ENCODE measurements around the gene DLG2.

- TF ChIP-seq, protein P1, sequence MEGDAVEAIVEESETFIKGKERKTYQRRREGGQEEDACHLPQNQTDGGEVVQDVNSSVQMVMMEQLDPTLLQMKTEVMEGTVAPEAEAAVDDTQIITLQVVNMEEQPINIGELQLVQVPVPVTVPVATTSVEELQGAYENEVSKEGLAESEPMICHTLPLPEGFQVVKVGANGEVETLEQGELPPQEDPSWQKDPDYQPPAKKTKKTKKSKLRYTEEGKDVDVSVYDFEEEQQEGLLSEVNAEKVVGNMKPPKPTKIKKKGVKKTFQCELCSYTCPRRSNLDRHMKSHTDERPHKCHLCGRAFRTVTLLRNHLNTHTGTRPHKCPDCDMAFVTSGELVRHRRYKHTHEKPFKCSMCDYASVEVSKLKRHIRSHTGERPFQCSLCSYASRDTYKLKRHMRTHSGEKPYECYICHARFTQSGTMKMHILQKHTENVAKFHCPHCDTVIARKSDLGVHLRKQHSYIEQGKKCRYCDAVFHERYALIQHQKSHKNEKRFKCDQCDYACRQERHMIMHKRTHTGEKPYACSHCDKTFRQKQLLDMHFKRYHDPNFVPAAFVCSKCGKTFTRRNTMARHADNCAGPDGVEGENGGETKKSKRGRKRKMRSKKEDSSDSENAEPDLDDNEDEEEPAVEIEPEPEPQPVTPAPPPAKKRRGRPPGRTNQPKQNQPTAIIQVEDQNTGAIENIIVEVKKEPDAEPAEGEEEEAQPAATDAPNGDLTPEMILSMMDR (IDR thresholded peaks at IDR 0.05), result no peak
- no peak for TF ChIP-seq POLR2AphosphoS5 (IDR thresholded peaks at IDR 0.05)
Measured at GRCh38 chr11:85652786-85653447, 25.8 kb upstream of the DLG2 start.
